Fibroblast of mammary gland (primary cell): ENCODE results near the gene PROX1.

Source experiments
- DNase-seq: peaks from one replicate; pipeline ENCODE4 v3.0.0-alpha.2; 2010; ENCODE audit warnings: low read depth
- H3K4me3 ChIP-seq: 2 replicates; pipeline ENCODE4 v1.5.1; 2011; ENCODE audit warnings: low read depth, mild to moderate bottlenecking, low read length, moderate library complexity; ENCODE audit not compliant: control insufficient read depth
- CTCF ChIP-seq: conservative IDR thresholded peaks from 2 replicates; pipeline ENCODE4 v1.5.1; 2011; ENCODE audit warnings: low read depth, low read length, inconsistent platforms; ENCODE audit not compliant: control insufficient read depth, insufficient read depth

PROX1 gene

DNA sequence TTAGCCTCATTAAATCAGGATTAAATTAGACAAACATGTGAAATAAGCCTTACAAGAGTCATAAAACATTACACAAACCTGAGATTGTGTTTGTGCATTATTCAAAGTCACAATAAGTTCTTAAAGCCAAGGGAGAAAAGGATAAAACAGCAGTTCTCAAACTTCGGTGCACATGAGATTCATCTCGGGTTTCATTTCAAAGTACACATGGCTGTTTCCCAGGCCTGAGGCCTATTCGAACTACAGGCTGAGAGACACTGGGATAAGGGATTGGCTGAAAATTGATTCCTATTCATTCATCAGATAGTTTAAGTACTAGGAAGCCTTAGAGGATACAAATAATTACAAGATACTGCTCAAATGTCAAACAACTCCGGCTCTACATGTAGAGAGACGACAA lies 35.9 kb upstream of the PROX1 start:
- TF ChIP-seq CTCF: no peak
- H3K4me3 ChIP-seq: no peak overlapping the region
- DNase-seq: no peak

DNA sequence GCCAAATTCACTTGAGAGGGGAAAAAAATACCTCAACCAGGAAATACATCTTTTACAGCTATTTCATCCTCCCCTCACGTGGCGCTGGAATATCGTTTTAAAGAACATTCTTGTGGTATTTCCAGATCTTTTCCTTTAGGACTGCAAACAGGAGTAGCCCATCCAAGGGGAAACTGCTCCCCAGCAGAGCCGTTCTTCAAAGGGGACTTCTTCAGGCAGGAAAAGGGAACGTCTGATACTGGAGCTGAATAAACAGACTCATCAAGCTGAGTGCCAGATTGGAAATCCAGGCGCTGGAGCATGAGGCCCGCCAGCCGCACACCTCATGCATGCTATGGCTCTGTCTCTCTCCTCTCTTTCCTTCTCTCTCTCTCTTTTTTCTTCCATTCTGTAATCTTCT lies 34.0 kb upstream of the PROX1 start:
- no peak for DNase-seq
- TF ChIP-seq CTCF: no peak

DNA sequence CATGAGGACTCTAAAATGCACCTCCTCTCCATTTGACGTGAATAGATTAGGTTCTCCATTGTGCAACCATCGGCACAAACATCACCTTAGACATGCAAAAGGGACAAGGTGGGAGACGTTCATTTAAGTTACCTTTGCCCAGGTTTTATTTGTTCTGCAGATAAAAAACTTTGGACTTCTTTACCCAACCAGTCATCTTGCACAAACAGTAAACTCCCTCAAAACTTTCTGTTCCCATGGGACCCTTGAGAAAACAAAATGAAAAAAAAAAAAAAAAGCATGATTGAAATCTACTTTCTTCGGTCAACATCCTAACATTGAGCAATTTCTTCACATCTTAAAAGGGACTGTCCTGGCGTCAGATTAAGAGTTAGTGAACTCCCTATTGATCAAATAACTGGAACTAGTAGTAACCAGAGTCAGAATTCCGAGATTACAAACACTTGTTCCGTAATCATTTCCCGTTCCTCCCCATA lies 31.4 kb upstream of the PROX1 start:
- no peak for DNase-seq
- no peak overlapping the region for H3K4me3 ChIP-seq
- TF ChIP-seq CTCF: no peak

More for the DNA sequence above, 34.0 kb upstream of the PROX1 start:
- no peak overlapping the region for H3K4me3 ChIP-seq

- no peak for DNase-seq
- H3K4me3 ChIP-seq: no peak overlapping the region
- no peak for TF ChIP-seq CTCF
These were observed 29.4 kb upstream of the PROX1 start for GRCh38 chr1:213958346-213958745.

- no peak overlapping the region for H3K4me3 ChIP-seq
- DNase-seq: no peak
- TF ChIP-seq CTCF: no peak
These were observed 26.8 kb upstream of the PROX1 start for GRCh38 chr1:213960963-213961362.

- H3K4me3 ChIP-seq: no peak overlapping the region
These were observed 25.3 kb upstream of the PROX1 start for GRCh38 chr1:213962508-213962907.

More at GRCh38 chr1:213962508-213962907, 25.3 kb upstream of the PROX1 start:
- no peak for TF ChIP-seq CTCF
- no peak for DNase-seq
